ENCODE results near the gene BNC2. TPM values are rescaled to one million over a fixed set of nuclear protein-coding genes. Genes with fewer than 3 reads are reported as not detected.

Gene BNC2
- total RNA-seq, 4 donors from 2014 or later = 17.2 to 26.7 (median 20.1) TPM

- TF ChIP-seq, protein P1, sequence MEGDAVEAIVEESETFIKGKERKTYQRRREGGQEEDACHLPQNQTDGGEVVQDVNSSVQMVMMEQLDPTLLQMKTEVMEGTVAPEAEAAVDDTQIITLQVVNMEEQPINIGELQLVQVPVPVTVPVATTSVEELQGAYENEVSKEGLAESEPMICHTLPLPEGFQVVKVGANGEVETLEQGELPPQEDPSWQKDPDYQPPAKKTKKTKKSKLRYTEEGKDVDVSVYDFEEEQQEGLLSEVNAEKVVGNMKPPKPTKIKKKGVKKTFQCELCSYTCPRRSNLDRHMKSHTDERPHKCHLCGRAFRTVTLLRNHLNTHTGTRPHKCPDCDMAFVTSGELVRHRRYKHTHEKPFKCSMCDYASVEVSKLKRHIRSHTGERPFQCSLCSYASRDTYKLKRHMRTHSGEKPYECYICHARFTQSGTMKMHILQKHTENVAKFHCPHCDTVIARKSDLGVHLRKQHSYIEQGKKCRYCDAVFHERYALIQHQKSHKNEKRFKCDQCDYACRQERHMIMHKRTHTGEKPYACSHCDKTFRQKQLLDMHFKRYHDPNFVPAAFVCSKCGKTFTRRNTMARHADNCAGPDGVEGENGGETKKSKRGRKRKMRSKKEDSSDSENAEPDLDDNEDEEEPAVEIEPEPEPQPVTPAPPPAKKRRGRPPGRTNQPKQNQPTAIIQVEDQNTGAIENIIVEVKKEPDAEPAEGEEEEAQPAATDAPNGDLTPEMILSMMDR (IDR thresholded peaks at IDR 0.05; ENCODE audit: low read depth) = no peak
Observed at GRCh38 chr9:16877256-16877655, 6.8 kb upstream of the BNC2 start.

GRCh38 chr9:16873126-16873802 lies 2.8 kb upstream of the BNC2 start:
- TF ChIP-seq, protein P1 (IDR thresholded peaks at IDR 0.05; ENCODE audit: low read depth) = no peak

DNA sequence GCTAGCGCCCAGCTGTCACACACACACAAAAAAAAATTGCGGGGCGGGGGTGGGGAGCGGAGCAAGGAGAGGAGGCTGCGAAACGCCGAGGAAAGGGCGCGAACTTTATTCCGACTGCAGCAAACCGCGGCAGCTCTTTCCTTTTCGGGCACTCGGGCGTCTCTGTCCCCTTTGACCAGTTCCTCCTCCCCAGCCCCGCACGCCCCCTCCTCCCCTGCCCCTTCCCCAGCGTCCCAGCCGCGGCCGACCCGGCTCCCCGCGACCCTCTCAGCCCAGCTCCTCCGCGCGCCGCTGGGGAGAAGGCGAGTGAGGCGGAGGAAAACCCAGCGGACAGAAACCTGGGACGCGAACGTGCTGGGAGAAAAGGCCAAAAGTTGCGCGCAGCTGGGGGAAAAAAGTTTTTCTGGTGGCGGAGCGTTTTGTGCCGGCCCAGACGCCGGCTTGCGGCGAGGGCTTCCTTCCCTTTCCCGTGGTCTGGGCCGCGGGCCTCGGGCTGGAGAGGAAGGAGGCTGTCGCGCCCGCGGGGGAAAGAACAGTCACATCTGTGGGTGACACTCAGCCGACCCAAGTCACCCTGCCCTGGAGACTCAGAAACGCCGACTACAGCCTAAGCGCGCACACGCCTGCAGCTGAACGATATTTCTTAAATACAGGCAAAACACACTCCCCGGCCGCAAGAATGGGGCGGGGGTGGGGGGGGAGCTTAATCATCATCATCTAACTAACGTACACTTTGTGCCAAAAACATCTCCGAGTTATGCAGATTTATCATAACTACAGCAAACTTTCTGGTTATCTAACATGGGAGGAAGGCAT lies 1.1 kb upstream of the BNC2 start:
- TF ChIP-seq, protein P1 (IDR thresholded peaks at IDR 0.05; ENCODE audit: low read depth) = no peak

DNA sequence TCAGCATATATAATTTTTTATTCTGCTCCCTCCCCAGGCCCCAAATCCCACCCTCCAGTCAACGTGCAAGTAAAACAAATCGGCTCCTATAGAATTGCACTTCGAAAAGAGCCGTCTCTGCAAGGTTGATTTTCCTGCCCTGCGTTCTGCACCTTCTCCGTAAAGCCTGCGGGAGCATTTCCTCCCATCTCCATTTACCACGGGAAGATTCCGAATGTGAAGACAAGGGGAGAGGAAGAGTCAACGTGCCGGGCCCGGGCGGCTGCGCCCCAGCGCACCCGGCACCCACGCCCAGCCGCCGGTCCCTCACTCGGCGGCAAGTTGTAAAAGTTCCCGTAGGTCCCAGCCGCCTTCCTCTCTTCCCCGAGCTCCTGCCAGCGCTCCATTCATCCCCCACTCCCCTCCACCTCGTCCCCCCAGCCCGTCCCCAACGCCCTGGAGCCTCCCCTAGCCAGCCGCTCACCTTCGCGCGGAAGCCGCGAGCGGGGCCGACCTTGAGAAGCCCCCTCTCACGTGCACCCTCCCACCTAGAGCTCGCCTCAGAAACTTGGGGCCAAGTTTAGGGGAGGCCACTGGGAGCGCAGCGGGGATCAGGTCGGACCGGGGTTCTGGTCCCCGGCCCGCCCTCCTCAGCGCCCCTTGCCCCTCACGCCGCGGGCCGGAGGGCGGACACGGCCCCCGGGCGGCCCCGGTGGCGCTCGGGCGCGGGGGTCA lies 431 bp downstream of the BNC2 start:
- TF ChIP-seq, protein P1 (IDR thresholded peaks at IDR 0.05; ENCODE audit: low read depth) = no peak

DNA sequence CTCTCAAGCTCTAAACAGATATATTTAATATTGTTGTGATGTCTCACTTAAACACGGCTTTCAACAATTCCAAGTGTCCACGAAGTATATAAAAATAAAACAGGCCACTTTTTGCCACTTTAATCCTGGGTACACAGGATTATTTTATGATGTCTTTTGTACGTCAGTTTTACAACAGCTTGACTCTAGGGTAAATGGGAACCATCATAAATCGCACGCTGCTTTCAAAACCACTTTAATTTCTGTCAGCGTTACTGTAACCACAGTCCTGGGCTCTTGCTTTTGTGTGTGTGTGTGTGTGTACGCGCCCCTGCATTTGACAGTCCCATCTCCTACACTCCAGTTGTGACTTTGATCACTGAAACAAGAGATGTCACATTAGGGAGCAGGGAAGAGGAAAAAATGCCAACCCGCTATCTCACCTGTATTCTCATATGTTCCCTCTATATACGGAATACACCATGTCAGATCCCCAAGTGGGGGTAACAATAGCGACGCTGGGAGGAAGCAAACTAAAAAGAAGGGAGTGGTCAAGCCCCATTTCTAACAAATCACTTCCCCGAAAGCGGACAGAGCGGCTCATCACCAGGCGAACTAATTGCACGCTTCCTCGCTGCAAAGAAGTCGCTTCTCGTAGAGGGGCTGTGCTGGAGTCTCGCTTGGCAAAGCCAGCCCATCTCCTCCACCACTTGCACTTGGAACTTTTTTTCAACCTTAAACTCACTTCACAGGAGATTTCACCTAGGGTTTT lies 1.2 kb downstream of the BNC2 start:
- TF ChIP-seq, protein P1 (IDR thresholded peaks at IDR 0.05; ENCODE audit: low read depth) = no peak

- TF ChIP-seq, protein P1 (IDR thresholded peaks at IDR 0.05; ENCODE audit: low read depth) = no peak
Observed at GRCh38 chr9:16868701-16869100, 1.8 kb downstream of the BNC2 start.

All from subcutaneous adipose tissue (tissue), 4 donors.